PFSK-1 (cell line): ENCODE measurements around the gene COL23A1.

Experiments used
- FOXP2 ChIP-seq: optimal IDR thresholded peaks from 2 replicates; pipeline ENCODE3; 2011; ENCODE audit warnings: borderline replicate concordance, control low read depth, inconsistent platforms; ENCODE audit not compliant: insufficient read depth; ENCODE audit errors: extremely low read length, extremely low read depth
- POLR2AphosphoS5 ChIP-seq: IDR thresholded peaks from 2 replicates; pipeline ENCODE4 v1.6.1; 2012; ENCODE audit warnings: low read depth, mild to moderate bottlenecking, control low read depth, low read length, moderate library complexity
- REST ChIP-seq, 2 experiments: IDR thresholded peaks; 2 replicates each; pipeline versions ENCODE4 v1.6.1 to v1.8.0; 2011 to 2012; ENCODE audit warnings: low read depth in 2 of 2, low read length in 2 of 2, control low read depth in 1 of 2, inconsistent platforms in 1 of 2, mild to moderate bottlenecking in 1 of 2, moderate library complexity in 1 of 2; ENCODE audit not compliant: insufficient read depth in 1 of 2
- SIN3A ChIP-seq: IDR thresholded peaks from 2 replicates; pipeline ENCODE4 v1.6.1; 2012; ENCODE audit warnings: mild to moderate bottlenecking, low read length, moderate library complexity, borderline replicate concordance; ENCODE audit not compliant: insufficient read depth
- TAF1 ChIP-seq: IDR thresholded peaks from 2 replicates; pipeline ENCODE4 v1.6.1; 2012; ENCODE audit warnings: low read length, control low read depth, borderline replicate concordance; ENCODE audit not compliant: insufficient read depth

GRCh38 chr5:178473854-178474253, 116.3 kb downstream of the COL23A1 start:
- TF ChIP-seq POLR2AphosphoS5, result no peak
- TF ChIP-seq REST (IDR thresholded peaks at IDR 0.05; ENCODE audit: insufficient read depth in 1 of 2, low read depth in 2 of 2, low read length in 2 of 2), result no peak
- TF ChIP-seq TAF1, result no peak
- TF ChIP-seq FOXP2, result no peak
- no peak for TF ChIP-seq SIN3A
